Esophagus squamous epithelium (tissue), 5 donors: Measurements from ENCODE around the gene RCC2. TPM values are rescaled to one million over a fixed set of nuclear protein-coding genes. Genes with fewer than 3 reads are reported as not detected.

ENCODE experiments used
- DNase-seq: peaks from one replicate; lab custom pipeline; 2025; lab: John Stamatoyannopoulos, UW
- H3K27ac ChIP-seq, 4 donors: fragments of 200-600 bp; sonication (generic); one replicate each; pipeline ENCODE4 v1.5.1; 2016 to 2019; ENCODE audit warnings: mild to moderate bottlenecking in 1 of 4
- H3K27me3 ChIP-seq, 4 donors: fragments of 200-600 bp; sonication (generic); 1 replicate in 3 of 4; 2 replicates in 1 of 4; pipeline versions ENCODE4 v1.5.1 to v1.6.0; 2017 to 2021; ENCODE audit warnings: antibody characterized with exemption in 1 of 4
- H3K36me3 ChIP-seq, 3 donors: fragments of 200-600 bp; sonication (generic); one replicate each; pipeline ENCODE4 v1.5.1; 2016 to 2019
- H3K4me1 ChIP-seq, 3 donors: fragments of 200-600 bp; sonication (generic); one replicate each; pipeline ENCODE4 v1.5.1; 2017 to 2019
- H3K4me3 ChIP-seq, 4 donors: fragments of 200-600 bp; sonication (generic); 1 replicate in 3 of 4; 2 replicates in 1 of 4; pipeline ENCODE4 v1.5.1; 2016 to 2019; ENCODE audit warnings: mild to moderate bottlenecking in 2 of 4, moderate library complexity in 1 of 4
- H3K9me3 ChIP-seq, 3 donors: fragments of 200-600 bp; sonication (generic); one replicate each; pipeline ENCODE4 v1.5.1; 2016 to 2019
- CTCF ChIP-seq, 6 experiments: fragments of 450-650 bp in 4 of 6; fragments of 200-600 bp in 2 of 6; sonication (generic) in 2 of 6; IDR thresholded peaks; one replicate each; pipeline ENCODE4 v1.5.1; 2016 to 2019; ENCODE audit warnings: antibody characterized with exemption in 6 of 6, mild to moderate bottlenecking in 4 of 6, moderate library complexity in 4 of 6
- POLR2A ChIP-seq, 4 donors: fragments of 450-650 bp; IDR thresholded peaks; one replicate each; pipeline ENCODE4 v1.6.1; 2017; ENCODE audit warnings: antibody characterized with exemption in 4 of 4, mild to moderate bottlenecking in 4 of 4, moderate library complexity in 3 of 4
- WGBS, 2 donors: methylation state at CpG; one replicate each; pipeline ENCODE4 v1.1.5; 2018; 5-methylcytosine and 5-hydroxymethylcytosine counted together
- intact Hi-C: fragments of 100-400 bp; cut with DNase I; formaldehyde crosslinking; loops from one replicate; pipeline ENCODE4 v1.15.0; 2022
- total RNA-seq, 4 donors: library from RNA; depleted of rRNA; stranded (reverse); fragments of >200 nt; gene quantifications; one replicate each; pipeline ENCODE4 v1.1.0, GENCODE V29; 2016
- donor health status: DM: yes; HTN: yes; CAD: no.

RCC2 gene
- total RNA-seq, 4 donors from 2014 or later: 51.3 to 81.3 (median 53.6) TPM

GRCh38 chr1:17441993-17442357, 2.5 kb upstream of the RCC2 start:
- DNase-seq: no peak
- Histone ChIP-seq H3K27ac (peak overlapping the region; percentile 85 to 98 (median 88)), H3K9me3 (no peaks in the 10 kb centered on the region), H3K27me3 (no peaks in the 10 kb centered on the region), H3K36me3 (no peaks in the 10 kb centered on the region), H3K4me1 (peaks cover 25 to 54% (median 35%) of the 10 kb centered on the region in 3 donors), H3K4me3 (no peak overlapping the region)
- intact Hi-C loops: no loop called here
- TF ChIP-seq POLR2A (IDR thresholded peaks at IDR 0.05): no peak
- TF ChIP-seq CTCF (IDR thresholded peaks at IDR 0.05): no peak
- WGBS, 2 donors: 59 to 88% methylated on average over 4 of the region's 4 CpGs

- no peak for DNase-seq
- H3K9me3 ChIP-seq: no peaks in the 10 kb centered on the region
- intact Hi-C loops: no loop called here
- 19 to 42% methylated on average over 7 to 10 of the region's 10 CpGs for WGBS, 2 donors
- peak overlapping the region; percentile 86 to 98 (median 88) for H3K27ac ChIP-seq
- H3K27me3 ChIP-seq: no peaks in the 10 kb centered on the region
- peaks cover 30 to 59% (median 41%) of the 10 kb centered on the region in 3 donors for H3K4me1 ChIP-seq
- H3K36me3 ChIP-seq: peaks cover 0 to 1% (median 0%) of the 10 kb centered on the region in 3 donors
- peak overlapping the region; percentile 31 to 94 (median 85) for H3K4me3 ChIP-seq
- peak in 4 of 6 experiments; percentile 12 to 54 (median 28) for TF ChIP-seq CTCF (IDR thresholded peaks at IDR 0.05)
- TF ChIP-seq POLR2A (IDR thresholded peaks at IDR 0.05): no peak
Measured at GRCh38 chr1:17441265-17441992, 2.0 kb upstream of the RCC2 start.

- Histone ChIP-seq H3K4me3 (peak overlapping the region; percentile 31 to 94 (median 85)), H3K36me3 (peaks cover 0 to 8% (median 0%) of the 10 kb centered on the region in 3 donors), H3K27me3 (no peaks in the 10 kb centered on the region), H3K9me3 (no peaks in the 10 kb centered on the region), H3K4me1 (peaks cover 32 to 65% (median 42%) of the 10 kb centered on the region in 3 donors), H3K27ac (peak overlapping the region; percentile 86 to 98 (median 88))
- TF ChIP-seq POLR2A (IDR thresholded peaks at IDR 0.05): no peak
- TF ChIP-seq CTCF (IDR thresholded peaks at IDR 0.05): no peak
- WGBS, 2 donors: 22 to 48% methylated on average over 6 of the region's 6 CpGs
- intact Hi-C loops: no loop called here
- no peak for DNase-seq
Measured at GRCh38 chr1:17440827-17441168, 1.3 kb upstream of the RCC2 start.

- peaks cover 0 to 13% (median 0%) of the 10 kb centered on the region in 3 donors for H3K36me3 ChIP-seq
- peak overlapping the region; percentile 31 to 94 (median 85) for H3K4me3 ChIP-seq
- DNase-seq: no peak
- H3K4me1 ChIP-seq: peaks cover 32 to 71% (median 42%) of the 10 kb centered on the region in 3 donors
- TF ChIP-seq CTCF (IDR thresholded peaks at IDR 0.05) (peak in 1 of 6 experiments; percentile 0), POLR2A (IDR thresholded peaks at IDR 0.05) (no peak)
- intact Hi-C loops: no loop called here
- no peaks in the 10 kb centered on the region for H3K27me3 ChIP-seq
- 37 to 46% methylated on average over 17 to 18 of the region's 18 CpGs for WGBS, 2 donors
- H3K27ac ChIP-seq: peak overlapping the region; percentile 86 to 98 (median 88)
- no peaks in the 10 kb centered on the region for H3K9me3 ChIP-seq
Measured at GRCh38 chr1:17440074-17440826, 773 bp upstream of the RCC2 start.
